ENCODE data around the gene WDR7.

Gene WDR7

GRCh38 chr18:56803051-56803450, 151.9 kb downstream of the WDR7 start:
- DNase-seq (ENCODE audit: low read depth in 2 of 2), result no peak

- DNase-seq (ENCODE audit: low read depth in 2 of 2), result no peak
Observed at GRCh38 chr18:56804395-56804794, 153.2 kb downstream of the WDR7 start.

DNA sequence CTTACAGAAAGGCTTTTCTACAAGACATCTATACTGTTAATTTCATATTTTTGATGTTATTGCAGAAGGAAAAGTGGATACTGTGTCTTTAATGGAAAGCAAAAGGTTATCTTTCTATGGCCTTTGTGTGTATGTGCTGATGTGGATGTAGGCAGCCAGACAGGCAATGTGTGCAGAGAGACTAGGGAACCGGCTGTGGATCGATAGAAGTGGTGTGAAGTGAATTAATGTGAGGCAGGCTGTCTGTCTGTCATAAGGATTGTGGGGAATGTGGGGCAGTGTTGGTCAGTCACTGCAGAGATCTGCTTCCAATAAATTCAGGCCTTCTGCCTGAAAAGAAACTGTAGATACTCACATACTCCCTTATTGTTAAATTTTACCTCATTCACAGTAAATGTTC, 156.7 kb downstream of the WDR7 start:
- no peak for DNase-seq (ENCODE audit: low read depth in 2 of 2)

DNA sequence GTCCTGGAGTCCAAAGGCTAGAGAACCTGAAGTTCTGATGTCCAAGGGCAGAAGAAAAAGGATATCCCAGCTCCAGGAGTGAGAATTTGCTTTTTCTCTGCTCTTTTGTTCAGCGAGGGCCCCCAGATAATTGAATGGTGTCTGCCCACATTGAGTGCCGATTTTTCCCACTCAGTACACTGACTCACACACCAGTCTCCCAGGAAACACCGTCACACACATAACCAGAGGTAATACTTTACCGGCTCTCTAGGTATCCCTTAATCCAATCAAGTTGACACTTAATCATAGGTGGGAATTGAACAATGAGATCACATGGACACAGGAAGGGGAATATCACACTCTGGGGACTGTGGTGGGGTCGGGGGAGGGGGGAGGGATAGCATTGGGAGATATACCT, 161.5 kb downstream of the WDR7 start:
- no peak for DNase-seq (ENCODE audit: low read depth in 2 of 2)

DNA sequence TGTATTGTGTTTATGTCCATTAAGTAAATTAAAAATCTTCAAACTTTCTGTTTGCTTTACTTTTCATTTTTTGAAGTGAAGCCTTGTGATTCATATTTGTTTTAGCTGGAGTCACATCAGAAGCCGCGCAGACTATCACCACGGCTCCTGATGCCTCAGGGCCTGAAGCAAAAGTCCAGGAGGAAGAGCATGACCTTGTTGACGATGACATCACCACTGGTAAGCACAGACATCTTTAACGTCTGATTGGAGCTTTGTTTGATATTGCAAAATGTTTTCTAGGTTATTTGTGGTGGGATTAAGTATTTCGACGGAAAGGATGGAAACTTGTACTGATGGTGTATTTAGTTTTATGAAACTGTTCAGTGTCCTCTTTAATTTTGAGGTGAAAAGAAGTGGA, 164.8 kb downstream of the WDR7 start:
- DNase-seq (ENCODE audit: low read depth in 2 of 2), result no peak

DNA sequence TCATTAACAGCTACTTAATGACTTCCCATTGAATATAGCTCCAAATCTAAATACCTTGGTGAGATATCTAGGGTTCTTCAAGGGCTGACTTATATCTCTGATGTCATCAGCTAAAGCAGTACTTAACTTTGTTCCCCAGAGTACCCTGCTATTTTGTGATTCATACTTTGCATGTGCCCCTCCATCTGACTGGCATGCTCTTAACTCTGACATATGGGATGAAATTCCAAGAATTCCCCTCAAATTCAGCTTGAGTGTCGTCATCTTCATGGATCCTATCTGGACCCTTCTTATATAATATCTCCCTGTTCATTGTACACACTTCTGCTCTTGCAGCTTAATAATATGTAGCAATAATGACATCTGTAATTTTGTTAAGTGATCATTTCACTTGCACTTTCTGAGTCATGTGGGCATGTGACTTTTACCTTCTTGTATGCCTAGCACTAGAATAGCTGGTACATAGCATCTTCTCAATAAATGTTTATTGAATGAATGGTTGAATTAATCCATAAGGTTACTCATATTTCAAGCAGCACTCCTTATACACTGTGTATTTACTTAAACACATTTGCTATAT, 172.9 kb downstream of the WDR7 start:
- DNase-seq (ENCODE audit: low read depth in 2 of 2), result no peak

DNA sequence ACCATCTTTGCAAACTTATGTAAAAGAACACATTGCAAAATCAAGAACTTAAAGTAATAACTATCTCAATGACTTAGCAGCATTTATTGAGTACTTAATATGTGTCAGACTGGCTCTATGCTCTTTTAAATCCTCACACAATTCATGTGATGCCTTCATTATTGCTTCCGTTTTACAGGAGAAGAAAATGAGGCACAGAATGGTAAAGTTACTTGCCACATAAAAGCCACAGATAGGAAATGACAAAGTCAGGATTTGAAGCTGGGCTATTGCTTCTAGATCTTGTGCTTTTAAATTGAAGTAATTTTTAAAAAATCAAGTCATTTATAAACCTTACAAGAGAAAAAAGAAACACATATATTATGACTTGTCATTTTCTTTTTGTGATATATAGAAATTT, 174.2 kb downstream of the WDR7 start:
- DNase-seq (ENCODE audit: low read depth in 2 of 2), result no peak

GRCh38 chr18:56825878-56826277, 174.7 kb downstream of the WDR7 start:
- no peak for DNase-seq (ENCODE audit: low read depth in 2 of 2)

DNA sequence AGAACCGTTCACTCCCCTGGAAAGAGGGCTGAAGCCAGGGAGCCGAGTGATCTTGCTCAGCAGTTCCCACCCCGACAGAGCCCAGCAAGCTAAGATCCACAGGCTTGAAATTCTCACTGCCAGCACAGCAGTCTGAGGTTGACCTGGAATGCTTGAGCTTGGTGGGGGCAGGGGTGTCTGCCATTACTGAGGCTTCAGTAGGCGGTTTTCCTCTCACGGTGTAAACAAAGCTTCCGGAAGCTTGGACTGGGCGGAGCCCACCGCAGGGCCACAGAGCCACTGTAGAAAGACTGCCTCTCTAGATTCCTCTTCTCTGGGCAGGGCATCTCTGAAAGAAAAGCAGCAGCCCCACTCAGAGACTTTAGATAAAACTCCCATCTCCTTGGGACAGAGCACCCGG, 180.8 kb downstream of the WDR7 start:
- DNase-seq (ENCODE audit: low read depth in 2 of 2), result no peak

GRCh38 chr18:56835331-56835730, 184.2 kb downstream of the WDR7 start:
- no peak for DNase-seq (ENCODE audit: low read depth in 2 of 2)

- no peak for DNase-seq (ENCODE audit: low read depth in 2 of 2)
Observed at GRCh38 chr18:56836173-56836572, 185.0 kb downstream of the WDR7 start.

- no peak for DNase-seq (ENCODE audit: low read depth in 2 of 2)
Observed at GRCh38 chr18:56841836-56842235, 190.7 kb downstream of the WDR7 start.

- no peak for DNase-seq (ENCODE audit: low read depth in 2 of 2)
Observed at GRCh38 chr18:56843241-56843640, 192.1 kb downstream of the WDR7 start.

- no peak for DNase-seq (ENCODE audit: low read depth in 2 of 2)
Observed at GRCh38 chr18:56844556-56844955, 193.4 kb downstream of the WDR7 start.

DNA sequence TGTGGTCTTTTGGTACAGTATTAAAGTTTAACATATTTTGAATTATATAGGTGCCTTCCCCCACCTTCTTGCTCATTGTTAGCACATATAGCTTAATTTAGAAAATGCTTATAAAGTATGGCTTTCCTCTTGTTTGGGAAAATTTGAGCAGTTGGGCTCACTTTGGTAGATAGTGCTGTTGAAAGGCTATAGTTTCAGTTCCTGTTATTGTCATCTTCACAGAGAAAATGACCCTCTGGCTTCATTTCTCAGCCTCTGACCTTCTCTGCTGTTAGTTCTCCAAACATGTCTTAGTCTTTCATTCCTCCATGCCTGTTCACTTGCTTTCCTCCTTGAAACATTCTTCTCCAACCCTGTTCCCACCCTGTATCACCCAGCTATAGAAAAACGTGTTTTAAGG, 200.6 kb downstream of the WDR7 start:
- DNase-seq (ENCODE audit: low read depth in 2 of 2), result no peak

DNA sequence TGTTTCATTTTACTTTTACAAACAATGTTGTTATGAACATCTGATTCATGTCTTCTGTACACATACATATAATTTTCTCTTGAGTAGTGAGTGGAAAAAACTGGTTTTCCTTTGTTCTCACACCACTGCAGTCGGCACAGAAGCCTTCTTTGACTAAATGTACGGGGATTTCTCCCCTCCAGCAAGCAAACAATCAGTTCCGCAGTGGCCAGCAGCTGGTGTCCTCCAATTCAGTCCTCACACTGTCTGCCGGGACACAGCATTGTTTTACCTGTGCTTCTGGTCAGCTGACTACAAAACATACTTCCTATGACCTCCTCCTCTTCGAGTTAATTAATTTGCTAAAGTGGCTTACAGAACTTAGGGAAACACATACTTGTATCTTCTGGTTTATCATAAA, 202.8 kb downstream of the WDR7 start:
- DNase-seq (ENCODE audit: low read depth in 2 of 2), result no peak

DNA sequence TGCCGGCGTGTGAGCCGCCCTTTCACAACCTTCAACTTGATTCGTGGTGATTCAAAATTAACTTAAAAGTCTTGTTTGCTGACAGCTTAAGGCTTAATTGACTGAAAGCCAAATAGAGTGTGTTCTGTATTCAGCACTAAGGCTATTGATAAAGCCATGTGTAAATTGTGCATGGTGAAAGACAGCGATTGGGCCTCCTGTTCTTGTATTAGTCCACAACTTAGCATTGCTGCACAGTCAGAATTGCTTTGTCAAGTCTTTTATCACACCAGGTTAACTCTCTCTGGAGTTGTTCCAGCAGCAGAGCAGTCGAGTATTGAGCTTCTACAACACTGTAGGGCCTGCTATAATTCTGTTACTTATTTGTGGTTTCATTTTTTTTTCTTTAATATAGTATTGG, 210.1 kb downstream of the WDR7 start:
- no peak for DNase-seq (ENCODE audit: low read depth in 2 of 2)

- DNase-seq (ENCODE audit: low read depth in 2 of 2), result no peak
Observed at GRCh38 chr18:56869189-56869777, 218.1 kb downstream of the WDR7 start.

- DNase-seq (ENCODE audit: low read depth in 2 of 2), result no peak
Observed at GRCh38 chr18:56870982-56871381, 219.8 kb downstream of the WDR7 start.

- no peak for DNase-seq (ENCODE audit: low read depth in 2 of 2)
Observed at GRCh38 chr18:56872140-56872539, 221.0 kb downstream of the WDR7 start.

DNA sequence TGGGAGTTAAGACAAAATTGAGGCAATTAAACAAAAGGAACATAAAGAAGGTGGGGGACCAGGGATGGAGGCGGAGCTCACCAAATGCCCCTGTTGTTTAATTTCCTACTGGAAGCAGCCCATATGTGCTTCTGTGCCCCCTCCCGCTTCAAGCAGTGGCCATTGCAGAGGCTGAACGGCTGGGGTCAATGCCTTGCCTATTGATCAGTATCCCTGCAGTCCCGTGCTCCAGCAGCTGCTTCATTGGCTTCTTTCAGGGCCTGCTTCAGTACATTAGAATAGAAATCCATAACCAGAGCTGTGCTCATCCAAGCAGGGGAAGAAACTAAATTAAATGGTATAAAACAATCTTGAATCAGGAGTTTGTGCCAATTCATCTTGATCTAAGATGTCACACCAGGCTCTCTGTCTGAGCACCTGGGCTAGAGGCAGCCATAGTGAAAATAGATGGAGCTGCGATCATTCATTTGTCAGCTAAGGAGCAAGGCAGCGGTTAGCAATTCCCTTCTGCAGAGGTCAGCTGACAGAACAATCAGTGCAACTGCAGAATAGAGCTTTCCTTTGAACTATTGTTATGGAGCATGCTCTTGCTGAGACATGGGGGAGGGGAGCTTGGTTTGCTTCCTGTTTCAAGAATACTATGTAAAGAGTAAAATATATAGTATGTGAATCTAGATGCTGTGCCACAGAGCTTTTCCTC, 222.4 kb downstream of the WDR7 start:
- DNase-seq (ENCODE audit: low read depth in 2 of 2), result no peak

DNA sequence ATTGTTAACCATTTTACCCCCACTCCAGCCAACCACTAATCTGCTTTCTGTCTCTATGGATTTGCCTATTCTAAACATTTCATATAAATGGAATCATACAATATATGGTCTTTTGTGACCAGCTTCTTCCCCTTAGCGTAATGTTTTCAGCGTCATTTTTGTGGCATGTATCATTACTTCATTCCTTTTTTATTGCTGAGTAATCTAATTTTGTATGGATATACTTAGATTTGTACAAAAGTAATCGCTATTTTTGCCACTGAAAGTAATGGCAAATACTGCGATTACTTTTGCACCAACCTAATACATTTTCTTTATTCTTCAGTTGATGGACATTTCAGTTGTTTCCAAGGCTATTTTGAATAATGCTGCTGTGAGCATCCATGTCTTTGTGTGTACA, 227.6 kb downstream of the WDR7 start:
- DNase-seq (ENCODE audit: low read depth in 2 of 2), result no peak

DNA sequence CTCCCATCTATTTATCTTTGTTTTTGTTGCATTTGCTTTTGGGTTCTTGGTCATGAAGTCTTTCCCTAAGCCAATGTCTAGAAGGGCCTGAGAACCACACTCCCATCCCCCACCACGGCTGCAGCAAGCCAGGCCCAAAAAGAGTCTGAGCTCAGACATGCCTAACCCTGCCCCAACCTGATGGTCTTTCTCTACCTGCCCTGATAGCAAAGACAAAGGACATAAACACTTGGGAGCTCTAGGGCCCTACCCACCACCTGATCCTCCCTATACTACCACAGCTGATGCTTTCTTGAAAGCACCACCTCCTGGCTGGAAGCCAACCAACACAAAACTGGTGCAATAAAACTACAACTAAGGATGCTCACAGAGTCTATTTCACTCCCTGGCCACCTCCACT, 233.4 kb downstream of the WDR7 start:
- DNase-seq (ENCODE audit: low read depth in 2 of 2), result no peak

GRCh38 chr18:56888978-56889377, 237.8 kb downstream of the WDR7 start:
- no peak for DNase-seq (ENCODE audit: low read depth in 2 of 2)

All from activated CD8-positive, alpha-beta memory T cell treated with anti-CD3 and anti-CD28 coated beads for 4 hours (primary cell).